ENCODE results near the gene OPHN1. TPM values are rescaled to one million over a fixed set of nuclear protein-coding genes. Genes with fewer than 3 reads are reported as not detected.

OPHN1 gene
- total and polyA plus RNA-seq, 2 donors (not counting 1 experiment from before 2014, with no cell fraction given) = 2.9 to 8.3 TPM

GRCh38 chrX:68292471-68292870 is 140.8 kb downstream of the OPHN1 start:
- peak in 1 of 2 donors; percentile 25 for DNase-seq (ENCODE audit: low read depth in 2 of 2)
- no peak overlapping the region for H3K4me2 ChIP-seq (ENCODE audit: extremely low read depth, insufficient read depth, low read length)
- no peak overlapping the region for H3K27ac ChIP-seq (ENCODE audit: insufficient read depth, low read length)
- no peaks in the 10 kb centered on the region for H3K36me3 ChIP-seq (ENCODE audit: control insufficient read depth, insufficient read depth, low read length)
- no peaks in the 10 kb centered on the region for H3K79me2 ChIP-seq (ENCODE audit: control insufficient read depth, insufficient read depth, low read length)
- H3K4me3 ChIP-seq (replicated peaks in 1 of 4; ENCODE audit: control extremely low read depth in 1 of 4, insufficient read depth in 1 of 4, low read depth in 3 of 4, low read length in 4 of 4) = no peak overlapping the region
- H3K27me3 ChIP-seq (ENCODE audit: control insufficient read depth, insufficient read depth, low read length) = no peaks in the 10 kb centered on the region
- no peaks in the 10 kb centered on the region for H4K20me1 ChIP-seq (ENCODE audit: control insufficient read depth, extremely low read depth, insufficient read depth, low read length)
- no peak overlapping the region for H2AFZ ChIP-seq (ENCODE audit: low read length)
- H3K9ac ChIP-seq (ENCODE audit: insufficient read depth, low read length) = no peak overlapping the region
- TF ChIP-seq CTCF (conservative IDR thresholded peaks at IDR 0.05 in 1 of 2, IDR thresholded peaks at IDR 0.05 in 1 of 2; ENCODE audit: low read depth in 1 of 2, low read length in 2 of 2) (no peak), EZH2 (IDR thresholded peaks at IDR 0.05; ENCODE audit: low read length, missing control alignments) (no peak)
- H3K4me1 ChIP-seq (ENCODE audit: control insufficient read depth, extremely low read depth, insufficient read depth, low read length) = no peaks in the 10 kb centered on the region
- no peaks in the 10 kb centered on the region for H3K9me3 ChIP-seq (ENCODE audit: control insufficient read depth, insufficient read depth, low read depth, low read length)

- no peak for TF ChIP-seq CTCF (conservative IDR thresholded peaks at IDR 0.05 in 1 of 2, IDR thresholded peaks at IDR 0.05 in 1 of 2; ENCODE audit: low read depth in 1 of 2, low read length in 2 of 2)
- no peak for TF ChIP-seq EZH2 (IDR thresholded peaks at IDR 0.05; ENCODE audit: low read length, missing control alignments)
- Histone ChIP-seq H3K36me3 (ENCODE audit: control insufficient read depth, insufficient read depth, low read length) (no peaks in the 10 kb centered on the region), H3K4me3 (replicated peaks in 1 of 4; ENCODE audit: control extremely low read depth in 1 of 4, insufficient read depth in 1 of 4, low read depth in 3 of 4, low read length in 4 of 4) (no peak overlapping the region)
Observed at GRCh38 chrX:68288127-68288526, 145.2 kb downstream of the OPHN1 start.

GRCh38 chrX:68287419-68287818 is 145.9 kb downstream of the OPHN1 start:
- no peak overlapping the region for H3K4me3 ChIP-seq (replicated peaks in 1 of 4; ENCODE audit: control extremely low read depth in 1 of 4, insufficient read depth in 1 of 4, low read depth in 3 of 4, low read length in 4 of 4)
- TF ChIP-seq EZH2 (IDR thresholded peaks at IDR 0.05; ENCODE audit: low read length, missing control alignments) (no peak), CTCF (conservative IDR thresholded peaks at IDR 0.05 in 1 of 2, IDR thresholded peaks at IDR 0.05 in 1 of 2; ENCODE audit: low read depth in 1 of 2, low read length in 2 of 2) (no peak)
- H3K9me3 ChIP-seq (ENCODE audit: control insufficient read depth, insufficient read depth, low read depth, low read length) = no peaks in the 10 kb centered on the region
- no peak overlapping the region for H3K27ac ChIP-seq (ENCODE audit: insufficient read depth, low read length)
- H4K20me1 ChIP-seq (ENCODE audit: control insufficient read depth, extremely low read depth, insufficient read depth, low read length) = no peaks in the 10 kb centered on the region
- H3K4me2 ChIP-seq (ENCODE audit: extremely low read depth, insufficient read depth, low read length) = no peak overlapping the region
- no peak overlapping the region for H3K9ac ChIP-seq (ENCODE audit: insufficient read depth, low read length)
- H3K79me2 ChIP-seq (ENCODE audit: control insufficient read depth, insufficient read depth, low read length) = no peaks in the 10 kb centered on the region
- no peak for DNase-seq (ENCODE audit: low read depth in 2 of 2)
- no peaks in the 10 kb centered on the region for H3K27me3 ChIP-seq (ENCODE audit: control insufficient read depth, insufficient read depth, low read length)
- H2AFZ ChIP-seq (ENCODE audit: low read length) = no peak overlapping the region
- H3K36me3 ChIP-seq (ENCODE audit: control insufficient read depth, insufficient read depth, low read length) = no peaks in the 10 kb centered on the region
- no peaks in the 10 kb centered on the region for H3K4me1 ChIP-seq (ENCODE audit: control insufficient read depth, extremely low read depth, insufficient read depth, low read length)

More at GRCh38 chrX:68288127-68288526, 145.2 kb downstream of the OPHN1 start:
- no peaks in the 10 kb centered on the region for H3K4me1 ChIP-seq (ENCODE audit: control insufficient read depth, extremely low read depth, insufficient read depth, low read length)
- H4K20me1 ChIP-seq (ENCODE audit: control insufficient read depth, extremely low read depth, insufficient read depth, low read length) = no peaks in the 10 kb centered on the region
- no peaks in the 10 kb centered on the region for H3K9me3 ChIP-seq (ENCODE audit: control insufficient read depth, insufficient read depth, low read depth, low read length)
- H3K27ac ChIP-seq (ENCODE audit: insufficient read depth, low read length) = no peak overlapping the region
- H3K79me2 ChIP-seq (ENCODE audit: control insufficient read depth, insufficient read depth, low read length) = no peaks in the 10 kb centered on the region
- no peaks in the 10 kb centered on the region for H3K27me3 ChIP-seq (ENCODE audit: control insufficient read depth, insufficient read depth, low read length)
- H3K4me2 ChIP-seq (ENCODE audit: extremely low read depth, insufficient read depth, low read length) = no peak overlapping the region
- no peak overlapping the region for H2AFZ ChIP-seq (ENCODE audit: low read length)
- no peak overlapping the region for H3K9ac ChIP-seq (ENCODE audit: insufficient read depth, low read length)
- no peak for DNase-seq (ENCODE audit: low read depth in 2 of 2)

Data from fibroblast of lung (primary cell).